Endothelial cell of umbilical vein (primary cell): ENCODE results near the gene RGS9. TPM values are rescaled to one million over a fixed set of nuclear protein-coding genes. Genes with fewer than 3 reads are reported as not detected.

Experiments
- BruUV-seq: library from RNA; stranded (reverse); fragments of 400-500 nt; replicated peaks from 2 replicates; lab custom pipeline; 2021; lab: Mats Ljungman, UMichigan
- CTCF ChIA-PET: fragments of 300-600, 350-600 bp; sonication (Branson Sonifier 250); formaldehyde crosslinking; loops from one replicate; lab custom pipeline; 2021; ENCODE audit warnings: antibody characterized with exemption, inconsistent platforms; lab: Charles Lee
- POLR2A ChIA-PET: fragments of 300-600, 350-600 bp; sonication (Branson Sonifier 250); formaldehyde crosslinking; loops from one replicate; lab custom pipeline; 2021; ENCODE audit warnings: antibody characterized with exemption, inconsistent platforms; lab: Charles Lee
- DNase-seq: peaks from one replicate; pipeline ENCODE4 v3.0.0-alpha.2; 2011; ENCODE audit warnings: low read depth, low spot score
- FAIRE-seq: peaks from 2 replicates; lab custom pipeline; 2011; peaks lifted over from hg19 to GRCh38; lab: Jason Lieb, UNC
- H2AFZ ChIP-seq: 2 replicates; pipeline ENCODE4 v1.6.0; 2012; ENCODE audit warnings: low read depth, low read length, control low read depth, inconsistent platforms
- H3K27ac ChIP-seq: 2 replicates; pipeline ENCODE4 v1.5.1; 2011; ENCODE audit warnings: low read depth, mild to moderate bottlenecking, control low read depth, low read length, moderate library complexity; ENCODE audit not compliant: insufficient read depth
- H3K27me3 ChIP-seq, 2 experiments: 2 replicates each; pipeline versions ENCODE4 v1.6.0 to v1.6.1; 2011; ENCODE audit warnings: low read length in 2 of 2, mixed read lengths in 1 of 2; ENCODE audit not compliant: control insufficient read depth in 2 of 2, insufficient read depth in 2 of 2
- H3K36me3 ChIP-seq, 2 experiments: 2 replicates in 1 of 2; 3 replicates in 1 of 2; pipeline ENCODE4 v1.5.1; 2011; ENCODE audit warnings: low read length in 2 of 2, mild to moderate bottlenecking in 1 of 2, moderate library complexity in 1 of 2; ENCODE audit not compliant: control insufficient read depth in 2 of 2, insufficient read depth in 2 of 2; ENCODE audit errors: extremely low read depth in 1 of 2
- H3K4me1 ChIP-seq: 3 replicates; pipeline ENCODE4 v1.5.1; 2011; ENCODE audit warnings: mild to moderate bottlenecking, low read length; ENCODE audit not compliant: control insufficient read depth, insufficient read depth; ENCODE audit errors: extremely low read depth
- H3K4me2 ChIP-seq: 2 replicates; pipeline ENCODE4 v1.6.1; 2011; ENCODE audit warnings: low read length, control low read depth, mixed read lengths; ENCODE audit not compliant: insufficient read depth
- H3K4me3 ChIP-seq, 3 experiments: fragments of 200-600 bp in 1 of 3; sonication (generic), shearing (Covaris generic) in 1 of 3; replicated peaks in 1 of 3; 2 replicates each; pipeline ENCODE4 v1.5.1; 2011 to 2016; ENCODE audit warnings: control low read depth in 3 of 3, low read length in 3 of 3, mild to moderate bottlenecking in 2 of 3, inconsistent platforms in 1 of 3, low read depth in 1 of 3, moderate library complexity in 1 of 3; ENCODE audit not compliant: insufficient read depth in 1 of 3
- H3K79me2 ChIP-seq: 2 replicates; pipeline ENCODE4 v1.6.0; 2012; ENCODE audit warnings: low read length, inconsistent platforms; ENCODE audit not compliant: control insufficient read depth, insufficient read depth
- H3K9ac ChIP-seq: replicated peaks from 2 replicates; pipeline ENCODE3; 2011; ENCODE audit warnings: low read length, control low read depth; ENCODE audit not compliant: insufficient read depth; ENCODE audit errors: extremely low read depth
- H3K9me1 ChIP-seq: replicated peaks from 3 replicates; pipeline ENCODE4 v1.6.0; 2011; ENCODE audit warnings: mild to moderate bottlenecking, low read length; ENCODE audit not compliant: control insufficient read depth, insufficient read depth; ENCODE audit errors: extremely low read depth
- H3K9me3 ChIP-seq: replicated peaks from 2 replicates; pipeline ENCODE4 v1.5.1; 2012; ENCODE audit warnings: low read length, inconsistent platforms; ENCODE audit not compliant: control insufficient read depth, insufficient read depth
- H4K20me1 ChIP-seq: replicated peaks from 2 replicates; pipeline ENCODE3; 2011; ENCODE audit warnings: mild to moderate bottlenecking, low read length; ENCODE audit not compliant: control insufficient read depth, insufficient read depth; ENCODE audit errors: extremely low read depth
- CTCF ChIP-seq, 2 donors: IDR thresholded peaks; 1 replicate in 1 of 2; 2 replicates in 1 of 2; pipeline ENCODE4 v1.5.1; 2011; ENCODE audit warnings: low read length in 2 of 2, mild to moderate bottlenecking in 2 of 2, moderate library complexity in 2 of 2, control low read depth in 1 of 2, inconsistent platforms in 1 of 2, low read depth in 1 of 2; ENCODE audit not compliant: insufficient read depth in 1 of 2; ENCODE audit errors: extremely low read depth in 1 of 2
- EZH2 ChIP-seq: IDR thresholded peaks from 2 replicates; pipeline ENCODE4 v1.6.1; 2012; ENCODE audit warnings: borderline replicate concordance, low read depth, mild to moderate bottlenecking, moderate library complexity, low read length, inconsistent platforms; ENCODE audit not compliant: severe bottlenecking
- FOS ChIP-seq: IDR thresholded peaks from 2 replicates; pipeline ENCODE4 v1.6.1; 2011; ENCODE audit warnings: mild to moderate bottlenecking, low read length, moderate library complexity, borderline replicate concordance; ENCODE audit not compliant: insufficient read depth
- GATA2 ChIP-seq: IDR thresholded peaks from 2 replicates; pipeline ENCODE4 v1.7.0; 2011; ENCODE audit warnings: low read depth, mild to moderate bottlenecking, moderate library complexity, mixed read lengths, low read length; ENCODE audit not compliant: insufficient read length, insufficient read depth
- JUN ChIP-seq: IDR thresholded peaks from 2 replicates; pipeline ENCODE4 v1.6.1; 2011; ENCODE audit warnings: borderline replicate concordance, low read depth; ENCODE audit not compliant: insufficient read length, insufficient read depth
- MAX ChIP-seq: IDR thresholded peaks from 2 replicates; pipeline ENCODE4 v1.6.1; 2011; ENCODE audit not compliant: insufficient read depth, insufficient read length
- MYC ChIP-seq: IDR thresholded peaks from one replicate; pipeline ENCODE4 v1.6.1; 2011; ENCODE audit warnings: mild to moderate bottlenecking, low read depth, low read length
- POLR2A ChIP-seq: IDR thresholded peaks from 2 replicates; pipeline ENCODE4 v1.6.1; 2012; ENCODE audit warnings: low read depth, mild to moderate bottlenecking, control low read depth, low read length
- POLR2AphosphoS5 ChIP-seq: IDR thresholded peaks from 2 replicates; pipeline ENCODE4 v1.6.1; 2012; ENCODE audit warnings: low read depth, mild to moderate bottlenecking, control low read depth, low read length, moderate library complexity; ENCODE audit not compliant: insufficient read depth
- dilution Hi-C: fragments of 300-500 bp; cut with MboI; formaldehyde crosslinking; loops from one replicate; pipeline ENCODE4 v1.15.0; 2019; ENCODE audit warnings: low sequenced_read_pairs; ENCODE audit not compliant: extremely low pct_ligation_motif_present
- intact Hi-C: fragments of 100-400 bp; cut with micrococcal nuclease; formaldehyde crosslinking; loops from one replicate; pipeline ENCODE4 v1.10.0; 2022
- polyA plus RNA-seq, 4 experiments: library from polyadenylated mRNA; depleted of rRNA in 3 of 4; stranded (reverse) in 3 of 4; unstranded in 1 of 4; fragments of >200 nt; gene quantifications; 2 replicates each; pipeline versions ENCODE4 v1.2.1 to v1.2.3, GENCODE V29; 2011 to 2012; ENCODE audit warnings: missing spikeins in 1 of 4
- total RNA-seq: library from RNA; stranded (reverse); gene quantifications from 2 replicates; pipeline ENCODE4 v1.2.3, GENCODE V29; 2021

Gene RGS9
- total and polyA plus RNA-seq, 2 donors (not counting 3 experiments of a cell fraction or from before 2014, with no cell fraction given), result 0.61 to 1.4 TPM

DNA sequence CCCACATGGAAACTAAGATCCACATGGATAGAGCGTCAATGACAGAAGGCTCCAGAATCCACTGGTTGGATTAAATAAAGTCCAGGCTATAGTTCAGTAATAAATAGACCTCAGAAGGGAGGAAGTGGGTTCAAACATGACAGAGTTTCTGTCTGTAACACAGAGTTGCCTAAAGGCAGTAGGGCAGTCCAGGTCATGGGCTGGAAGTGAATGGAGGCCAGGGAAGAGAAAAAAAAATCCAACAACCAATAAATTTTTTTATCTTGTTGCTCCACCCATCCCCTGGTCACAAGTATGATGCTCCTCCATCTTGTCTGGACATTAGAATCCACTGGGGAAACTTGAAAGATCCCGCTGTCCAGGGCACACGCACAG, 92.4 kb downstream of the RGS9 start:
- POLR2A ChIA-PET, result no interaction called here
- CTCF ChIA-PET, result interaction anchor here (1.0 to 4.4 kb wide), 5 partner anchors 10 to 936 kb away, joined by 3 to 108 read pairs (median 8); no protein-coding TSS in a partner anchor
- intact Hi-C loops (no loop called here), dilution Hi-C loops (no loop called here)
- Histone ChIP-seq H3K79me2 (no peaks in the 10 kb centered on the region), H2AFZ (no peak overlapping the region), H4K20me1 (no peaks in the 10 kb centered on the region), H3K4me1 (peaks cover 13% of the 10 kb centered on the region), H3K4me3 (no peak overlapping the region), H3K27ac (no peak overlapping the region), H3K4me2 (no peak overlapping the region), H3K9me3 (no peaks in the 10 kb centered on the region), H3K9me1 (no peaks in the 10 kb centered on the region), H3K9ac (no peak overlapping the region), H3K27me3 (peaks cover 14 to 15% of the 10 kb centered on the region in 2 experiments), H3K36me3 (no peaks in the 10 kb centered on the region)
- BruUV-seq, result no TSS peak
- TF ChIP-seq CTCF (IDR thresholded peaks at IDR 0.05; ENCODE audit: extremely low read depth in 1 of 2, insufficient read depth in 1 of 2, low read depth in 1 of 2, low read length in 2 of 2), result no peak
- no peak for TF ChIP-seq POLR2A
- no peak for TF ChIP-seq GATA2
- TF ChIP-seq FOS, result no peak
- no peak for TF ChIP-seq JUN
- no peak for TF ChIP-seq EZH2
- TF ChIP-seq POLR2AphosphoS5, result no peak
- TF ChIP-seq MAX, result no peak
- no peak for TF ChIP-seq MYC
- FAIRE-seq, result no peak
- DNase-seq, result no peak
